ENCODE measurements around the gene KIF2A.
"Not testable (repeated sequence)": the region's sequence is repeated elsewhere in the genome, so short reads cannot be mapped to it uniquely, and the experiment has no call there.

Gene KIF2A

GRCh38 chr5:62273687-62274086 is 32.3 kb upstream of the KIF2A start:
- Histone ChIP-seq H3K36me3 (ENCODE audit: control insufficient read depth, insufficient read depth, low read length) (no peaks in the 10 kb centered on the region), H3K9ac (ENCODE audit: low read depth, low read length) (no peak overlapping the region), H3K4me3 (ENCODE audit: low read depth, low read length) (no peak overlapping the region), H3K27me3 (ENCODE audit: control insufficient read depth, insufficient read depth, low read length) (no peaks in the 10 kb centered on the region), H3K4me1 (ENCODE audit: control insufficient read depth, insufficient read depth, low read length) (no peaks in the 10 kb centered on the region), H3K9me3 (ENCODE audit: control insufficient read depth, insufficient read depth, low read length) (no peaks in the 10 kb centered on the region)

- Histone ChIP-seq H3K27me3 (ENCODE audit: control insufficient read depth, insufficient read depth, low read length) (no peaks in the 10 kb centered on the region), H3K9me3 (ENCODE audit: control insufficient read depth, insufficient read depth, low read length) (no peaks in the 10 kb centered on the region), H3K4me1 (ENCODE audit: control insufficient read depth, insufficient read depth, low read length) (no peaks in the 10 kb centered on the region), H3K4me3 (ENCODE audit: low read depth, low read length) (no peak overlapping the region), H3K9ac (ENCODE audit: low read depth, low read length) (no peak overlapping the region), H3K36me3 (ENCODE audit: control insufficient read depth, insufficient read depth, low read length) (no peaks in the 10 kb centered on the region)
Measured at GRCh38 chr5:62275581-62275980, 30.4 kb upstream of the KIF2A start.

- H3K4me1 ChIP-seq (ENCODE audit: control insufficient read depth, insufficient read depth, low read length), result no peaks in the 10 kb centered on the region
- no peaks in the 10 kb centered on the region for H3K27me3 ChIP-seq (ENCODE audit: control insufficient read depth, insufficient read depth, low read length)
- H3K9ac ChIP-seq (ENCODE audit: low read depth, low read length), result no peak overlapping the region
- H3K36me3 ChIP-seq (ENCODE audit: control insufficient read depth, insufficient read depth, low read length), result no peaks in the 10 kb centered on the region
- H3K9me3 ChIP-seq (ENCODE audit: control insufficient read depth, insufficient read depth, low read length), result no peaks in the 10 kb centered on the region
- H3K4me3 ChIP-seq (ENCODE audit: low read depth, low read length), result no peak overlapping the region
Measured at GRCh38 chr5:62281411-62281810, 24.6 kb upstream of the KIF2A start.

GRCh38 chr5:62282064-62282463 is 23.9 kb upstream of the KIF2A start:
- H3K4me1 ChIP-seq (ENCODE audit: control insufficient read depth, insufficient read depth, low read length), result no peaks in the 10 kb centered on the region
- H3K27me3 ChIP-seq (ENCODE audit: control insufficient read depth, insufficient read depth, low read length), result no peaks in the 10 kb centered on the region
- no peaks in the 10 kb centered on the region for H3K36me3 ChIP-seq (ENCODE audit: control insufficient read depth, insufficient read depth, low read length)
- no peaks in the 10 kb centered on the region for H3K9me3 ChIP-seq (ENCODE audit: control insufficient read depth, insufficient read depth, low read length)
- no peak overlapping the region for H3K4me3 ChIP-seq (ENCODE audit: low read depth, low read length)
- no peak overlapping the region for H3K9ac ChIP-seq (ENCODE audit: low read depth, low read length)

- Histone ChIP-seq H3K4me3 (ENCODE audit: low read depth, low read length) (no peak overlapping the region), H3K9me3 (ENCODE audit: control insufficient read depth, insufficient read depth, low read length) (no peaks in the 10 kb centered on the region), H3K9ac (ENCODE audit: low read depth, low read length) (no peak overlapping the region), H3K27me3 (ENCODE audit: control insufficient read depth, insufficient read depth, low read length) (peaks cover 2% of the 10 kb centered on the region), H3K36me3 (ENCODE audit: control insufficient read depth, insufficient read depth, low read length) (no peaks in the 10 kb centered on the region), H3K4me1 (ENCODE audit: control insufficient read depth, insufficient read depth, low read length) (no peaks in the 10 kb centered on the region)
Measured at GRCh38 chr5:62283005-62283404, 23.0 kb upstream of the KIF2A start.

GRCh38 chr5:62283861-62284260 is 22.1 kb upstream of the KIF2A start:
- no peak overlapping the region for H3K4me3 ChIP-seq (ENCODE audit: low read depth, low read length)
- H3K36me3 ChIP-seq (ENCODE audit: control insufficient read depth, insufficient read depth, low read length), result no peaks in the 10 kb centered on the region
- H3K9ac ChIP-seq (ENCODE audit: low read depth, low read length), result no peak overlapping the region
- H3K4me1 ChIP-seq (ENCODE audit: control insufficient read depth, insufficient read depth, low read length), result no peaks in the 10 kb centered on the region
- peaks cover 2% of the 10 kb centered on the region for H3K27me3 ChIP-seq (ENCODE audit: control insufficient read depth, insufficient read depth, low read length)
- H3K9me3 ChIP-seq (ENCODE audit: control insufficient read depth, insufficient read depth, low read length), result no peaks in the 10 kb centered on the region

- peaks cover 2% of the 10 kb centered on the region for H3K27me3 ChIP-seq (ENCODE audit: control insufficient read depth, insufficient read depth, low read length)
- no peaks in the 10 kb centered on the region for H3K9me3 ChIP-seq (ENCODE audit: control insufficient read depth, insufficient read depth, low read length)
- H3K9ac ChIP-seq (ENCODE audit: low read depth, low read length), result no peak overlapping the region
- H3K4me1 ChIP-seq (ENCODE audit: control insufficient read depth, insufficient read depth, low read length), result no peaks in the 10 kb centered on the region
- H3K4me3 ChIP-seq (ENCODE audit: low read depth, low read length), result no peak overlapping the region
- H3K36me3 ChIP-seq (ENCODE audit: control insufficient read depth, insufficient read depth, low read length), result no peaks in the 10 kb centered on the region
Measured at GRCh38 chr5:62284946-62285891, 20.8 kb upstream of the KIF2A start.

- no peaks in the 10 kb centered on the region for H3K36me3 ChIP-seq (ENCODE audit: control insufficient read depth, insufficient read depth, low read length)
- H3K27me3 ChIP-seq (ENCODE audit: control insufficient read depth, insufficient read depth, low read length), result peaks cover 2% of the 10 kb centered on the region
- H3K4me3 ChIP-seq (ENCODE audit: low read depth, low read length), result no peak overlapping the region
- H3K9ac ChIP-seq (ENCODE audit: low read depth, low read length), result no peak overlapping the region
- H3K9me3 ChIP-seq (ENCODE audit: control insufficient read depth, insufficient read depth, low read length), result no peaks in the 10 kb centered on the region
- H3K4me1 ChIP-seq (ENCODE audit: control insufficient read depth, insufficient read depth, low read length), result no peaks in the 10 kb centered on the region
Measured at GRCh38 chr5:62286834-62287233, 19.2 kb upstream of the KIF2A start.

GRCh38 chr5:62287237-62287636 is 18.8 kb upstream of the KIF2A start:
- no peaks in the 10 kb centered on the region for H3K36me3 ChIP-seq (ENCODE audit: control insufficient read depth, insufficient read depth, low read length)
- no peak overlapping the region for H3K9ac ChIP-seq (ENCODE audit: low read depth, low read length)
- no peaks in the 10 kb centered on the region for H3K4me1 ChIP-seq (ENCODE audit: control insufficient read depth, insufficient read depth, low read length)
- peaks cover 2% of the 10 kb centered on the region for H3K27me3 ChIP-seq (ENCODE audit: control insufficient read depth, insufficient read depth, low read length)
- no peaks in the 10 kb centered on the region for H3K9me3 ChIP-seq (ENCODE audit: control insufficient read depth, insufficient read depth, low read length)
- no peak overlapping the region for H3K4me3 ChIP-seq (ENCODE audit: low read depth, low read length)

- Histone ChIP-seq H3K4me1 (ENCODE audit: control insufficient read depth, insufficient read depth, low read length) (no peaks in the 10 kb centered on the region), H3K9ac (ENCODE audit: low read depth, low read length) (no peak overlapping the region), H3K27me3 (ENCODE audit: control insufficient read depth, insufficient read depth, low read length) (peaks cover 2% of the 10 kb centered on the region), H3K4me3 (ENCODE audit: low read depth, low read length) (no peak overlapping the region), H3K36me3 (ENCODE audit: control insufficient read depth, insufficient read depth, low read length) (no peaks in the 10 kb centered on the region), H3K9me3 (ENCODE audit: control insufficient read depth, insufficient read depth, low read length) (no peaks in the 10 kb centered on the region)
Measured at GRCh38 chr5:62288118-62288517, 17.9 kb upstream of the KIF2A start.

GRCh38 chr5:62289813-62290212 is 16.2 kb upstream of the KIF2A start:
- Histone ChIP-seq H3K9ac (ENCODE audit: low read depth, low read length) (no peak overlapping the region), H3K4me3 (ENCODE audit: low read depth, low read length) (no peak overlapping the region), H3K9me3 (ENCODE audit: control insufficient read depth, insufficient read depth, low read length) (no peaks in the 10 kb centered on the region), H3K27me3 (ENCODE audit: control insufficient read depth, insufficient read depth, low read length) (peaks cover 2% of the 10 kb centered on the region), H3K36me3 (ENCODE audit: control insufficient read depth, insufficient read depth, low read length) (no peaks in the 10 kb centered on the region), H3K4me1 (ENCODE audit: control insufficient read depth, insufficient read depth, low read length) (no peaks in the 10 kb centered on the region)

- H3K4me1 ChIP-seq (ENCODE audit: control insufficient read depth, insufficient read depth, low read length); H3K27me3 ChIP-seq (ENCODE audit: control insufficient read depth, insufficient read depth, low read length); H3K9me3 ChIP-seq (ENCODE audit: control insufficient read depth, insufficient read depth, low read length); H3K9ac ChIP-seq (ENCODE audit: low read depth, low read length); H3K36me3 ChIP-seq (ENCODE audit: control insufficient read depth, insufficient read depth, low read length); H3K4me3 ChIP-seq (ENCODE audit: low read depth, low read length): not testable (repeated sequence)
Measured at GRCh38 chr5:62291829-62292228, 14.2 kb upstream of the KIF2A start.

Data from iPS-15b (cell line).